Vagina (tissue), 2 donors: Measurements from ENCODE around the gene MLN.

ENCODE experiments used
- CTCF ChIP-seq, 3 experiments: fragments of 450-650 bp in 2 of 3; fragments of 200-600 bp in 1 of 3; sonication (generic) in 1 of 3; IDR thresholded peaks; one replicate each; pipeline ENCODE4 v1.5.1; 2017 to 2019; ENCODE audit warnings: antibody characterized with exemption in 3 of 3, mild to moderate bottlenecking in 2 of 3, moderate library complexity in 2 of 3
- POLR2A ChIP-seq, 2 donors: fragments of 450-650 bp; IDR thresholded peaks; one replicate each; pipeline ENCODE4 v1.6.1; 2017; ENCODE audit warnings: antibody characterized with exemption in 2 of 2, mild to moderate bottlenecking in 2 of 2, moderate library complexity in 2 of 2

GRCh38 chr6:33841868-33842267 lies 38.1 kb upstream of the MLN start:
- TF ChIP-seq CTCF (IDR thresholded peaks at IDR 0.05) (no peak), POLR2A (IDR thresholded peaks at IDR 0.05) (no peak)
